ENCODE data around the gene AQP5. TPM values are rescaled to one million over a fixed set of nuclear protein-coding genes. Genes with fewer than 3 reads are reported as not detected.
"Not testable (repeated sequence)": the region's sequence is repeated elsewhere in the genome, so short reads cannot be mapped to it uniquely, and the experiment has no call there.

Gene AQP5
- total RNA-seq, 1 donor from 2014 or later = 5.7 TPM

GRCh38 chr12:49980501-49981349 is 19.1 kb downstream of the AQP5 start:
- DNase-seq = no peak

- DNase-seq = no peak
These were observed 20.8 kb downstream of the AQP5 start for GRCh38 chr12:49982246-49983087.

DNA sequence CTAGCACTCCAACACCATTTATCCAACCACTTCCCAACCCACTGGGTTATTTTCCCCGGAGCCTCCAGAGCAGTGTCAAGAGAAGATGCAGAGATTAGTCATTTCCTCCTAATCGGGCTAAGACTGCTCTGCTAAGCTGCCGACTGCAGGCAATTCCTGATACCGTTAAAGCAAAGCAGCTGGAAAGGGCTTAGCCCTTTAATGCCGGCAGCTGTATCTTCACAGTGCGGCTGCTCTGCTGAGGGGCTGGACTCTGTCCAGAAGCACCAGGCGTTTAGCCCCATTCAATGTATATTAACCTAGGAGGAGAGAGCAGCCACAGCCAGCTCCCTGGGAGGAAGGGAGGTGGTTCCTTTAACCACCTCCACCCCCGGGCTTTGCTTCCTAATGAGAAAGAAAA is 22.2 kb downstream of the AQP5 start:
- peak; percentile 62 for DNase-seq

DNA sequence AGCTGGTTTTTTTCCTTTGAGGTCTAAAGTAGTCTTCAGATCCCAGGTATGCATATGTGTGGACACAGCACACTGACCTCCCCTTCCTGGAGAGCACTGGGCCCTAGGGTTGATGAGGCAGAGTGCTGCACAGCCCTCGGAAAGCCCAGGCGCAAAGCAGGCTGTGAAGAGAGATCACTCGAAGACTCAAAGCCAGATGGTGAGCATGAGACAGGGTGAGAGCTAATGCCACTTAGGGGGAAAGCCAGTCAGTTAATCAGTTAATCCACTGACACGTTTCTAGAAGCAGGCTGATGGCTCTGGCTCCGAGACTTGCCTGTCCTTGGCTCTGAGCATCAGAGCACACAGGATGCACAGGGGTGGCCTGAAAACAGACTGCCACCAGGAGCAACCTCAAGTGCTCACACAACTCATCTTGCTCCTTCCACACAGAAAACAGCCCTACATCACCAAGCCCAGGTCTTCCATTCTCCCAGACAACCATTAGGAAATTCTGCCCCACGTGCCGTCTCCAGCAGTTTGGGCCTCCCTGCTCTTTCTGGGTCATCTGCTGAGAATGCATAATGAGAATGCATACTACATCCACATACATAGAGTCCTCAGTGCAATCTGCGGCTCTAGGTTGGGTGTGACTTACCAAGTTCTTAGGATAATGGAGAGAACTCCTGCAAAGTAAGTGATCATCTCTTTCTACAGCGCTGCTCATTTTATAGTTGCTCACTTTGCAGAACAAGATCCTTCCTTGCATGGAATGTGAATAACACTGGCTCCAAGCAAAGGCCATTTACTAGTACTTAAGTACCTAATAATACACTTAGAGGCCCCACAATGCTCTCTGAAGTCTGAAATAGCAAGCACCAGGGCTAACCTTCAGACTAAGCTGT is 23.0 kb downstream of the AQP5 start:
- DNase-seq = no peak

GRCh38 chr12:49985981-49986380 is 24.3 kb downstream of the AQP5 start:
- DNase-seq = no peak

DNA sequence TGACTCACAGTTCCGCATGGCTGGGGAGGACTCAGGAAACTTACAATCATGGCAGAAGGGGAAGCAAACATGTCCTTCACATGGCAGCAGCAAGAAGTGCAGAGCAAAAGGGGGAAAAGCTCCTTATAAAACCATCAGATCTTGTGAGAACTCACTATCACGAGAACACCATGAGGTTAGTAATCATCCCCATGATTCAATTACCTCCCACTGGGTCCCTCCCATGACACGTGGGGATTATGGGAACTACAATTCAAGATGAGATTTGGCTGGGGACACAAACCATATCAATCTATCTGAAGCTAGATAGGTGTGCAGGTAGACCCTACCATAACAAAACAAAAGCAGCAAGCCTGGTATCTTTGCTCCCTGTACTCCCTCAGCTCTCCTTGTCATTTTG is 24.8 kb downstream of the AQP5 start:
- DNase-seq = not testable (repeated sequence)

- no peak for DNase-seq
These were observed 26.1 kb downstream of the AQP5 start for GRCh38 chr12:49987625-49988303.

GRCh38 chr12:49989400-49989799 is 27.7 kb downstream of the AQP5 start:
- not testable (repeated sequence) for DNase-seq

- no peak for DNase-seq
These were observed 28.6 kb downstream of the AQP5 start for GRCh38 chr12:49990273-49990672.

- no peak for DNase-seq
These were observed 36.8 kb downstream of the AQP5 start for GRCh38 chr12:49998453-49998852.

- DNase-seq = no peak
These were observed 41.9 kb downstream of the AQP5 start for GRCh38 chr12:50003595-50003994.

DNA sequence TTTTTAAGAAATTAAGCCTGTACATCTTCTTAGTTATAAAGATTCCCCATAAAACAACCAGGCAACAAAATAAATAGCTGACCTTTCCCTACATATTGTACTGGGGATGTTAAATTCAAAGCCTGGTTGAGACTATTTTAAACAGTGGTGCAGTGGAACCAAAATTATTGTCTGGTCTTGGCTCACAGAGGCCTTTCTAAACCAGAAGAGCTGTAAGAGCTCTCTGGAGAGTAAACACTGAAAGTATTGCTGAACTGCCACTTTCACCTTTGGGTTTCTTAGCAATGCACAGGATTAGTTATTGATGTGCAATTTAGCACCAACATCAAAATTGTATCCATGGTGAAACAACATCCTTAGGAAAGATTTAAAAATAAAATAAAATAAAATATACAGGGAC is 43.0 kb downstream of the AQP5 start:
- DNase-seq = no peak

- no peak for DNase-seq
These were observed 43.5 kb downstream of the AQP5 start for GRCh38 chr12:50005175-50005574.

- DNase-seq = no peak
These were observed 44.6 kb downstream of the AQP5 start for GRCh38 chr12:50006280-50006679.

DNA sequence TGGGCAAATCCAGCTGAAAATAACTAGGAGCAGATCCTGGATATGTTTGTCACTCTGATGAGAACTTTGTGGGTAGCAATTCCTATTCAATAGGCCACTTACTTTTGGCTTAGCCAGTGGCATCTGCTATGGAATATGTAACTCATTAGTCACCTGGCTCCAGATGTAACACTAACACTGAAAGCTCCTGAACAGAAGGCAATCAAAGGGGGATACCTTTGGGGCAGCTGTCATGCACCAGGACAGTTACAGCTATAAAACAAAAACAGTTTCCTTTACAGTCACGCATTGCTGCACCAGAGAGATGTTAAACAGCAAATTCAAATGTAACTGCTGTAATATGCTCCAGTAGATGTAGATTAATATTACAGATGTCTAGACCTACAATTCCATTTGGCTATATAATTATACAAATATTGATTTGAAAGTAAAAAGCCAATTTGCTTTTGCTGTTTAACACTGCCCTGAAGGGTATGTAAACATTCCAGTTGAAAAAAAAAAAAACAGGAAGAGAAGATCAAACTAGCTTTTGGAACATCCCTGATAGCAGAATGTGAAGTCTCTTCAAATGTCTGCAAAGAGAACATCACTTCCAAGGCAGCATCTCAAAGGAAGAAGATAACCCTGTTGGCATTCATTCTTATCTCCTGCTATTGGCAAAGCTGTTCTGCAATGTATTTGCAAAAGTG is 45.2 kb downstream of the AQP5 start:
- no peak for DNase-seq

DNA sequence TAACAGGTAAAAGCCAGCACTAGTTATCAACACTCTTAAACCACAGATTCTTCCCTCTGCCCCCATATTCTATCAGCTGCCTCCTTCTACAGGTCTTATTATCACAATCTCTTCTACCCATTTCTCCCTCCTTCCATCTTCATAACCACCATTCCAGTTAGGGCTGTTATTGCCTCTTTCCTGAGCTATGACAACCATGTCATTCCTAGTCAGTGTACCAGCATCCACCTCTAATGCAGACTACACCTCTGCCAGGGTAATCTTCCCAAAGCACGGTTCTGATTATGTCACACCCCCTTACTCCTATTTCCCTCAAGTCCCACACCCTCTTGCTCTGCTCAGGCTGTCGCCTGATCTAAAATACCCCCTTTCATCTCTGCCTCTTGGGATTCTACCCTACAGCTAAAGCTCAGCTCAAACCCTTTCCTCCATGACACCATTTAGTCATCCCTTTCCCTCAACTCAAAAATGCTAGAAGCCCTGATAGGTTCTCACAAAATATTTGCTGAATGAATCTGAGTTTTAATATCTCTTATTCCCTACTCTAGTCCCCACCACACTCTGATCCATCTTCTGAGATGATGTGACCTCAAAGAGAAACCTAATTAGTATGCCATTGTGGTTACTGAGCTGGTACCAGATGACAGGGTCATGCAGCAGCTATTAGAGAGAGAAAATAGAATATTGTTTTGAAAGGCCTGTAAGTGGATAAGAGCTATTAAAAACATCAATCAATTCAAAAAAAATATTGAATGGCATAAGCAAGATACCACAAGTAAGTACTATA is 51.9 kb downstream of the AQP5 start:
- DNase-seq = no peak

GRCh38 chr12:50014342-50014741 is 52.7 kb downstream of the AQP5 start:
- no peak for DNase-seq
